Heart right ventricle (tissue), 16 donors: Measurements from ENCODE around the gene TXNRD2. TPM values are rescaled to one million over a fixed set of nuclear protein-coding genes. Genes with fewer than 3 reads are reported as not detected.
A peak's percentile ranks its signal among the peaks of the same experiment; 100 is the strongest.

Experiments used
- ATAC-seq, 8 donors: fragments of 200-7000 bp; cut with Tn5 transposase; one replicate each; pipeline ENCODE4 v1.9.1; 2020; ENCODE audit warnings: mild to moderate bottlenecking in 8 of 8, moderate library complexity in 8 of 8, moderate number of reproducible peaks in 1 of 8
- DNase-seq, 2 donors: peaks; one replicate each; pipeline ENCODE4 v3.0.0-alpha.2; 2020
- H3K27ac ChIP-seq, 10 donors: fragments of 200-600 bp; sonication (generic) in 2 of 10; one replicate each; pipeline versions ENCODE4 v1.5.0 to v1.8.0; 2020 to 2022; ENCODE audit warnings: mild to moderate bottlenecking in 3 of 10
- H3K27me3 ChIP-seq, 7 donors: fragments of 200-600 bp; one replicate each; pipeline ENCODE4 v1.8.0; 2021 to 2022; ENCODE audit warnings: mild to moderate bottlenecking in 2 of 7
- H3K36me3 ChIP-seq, 9 donors: fragments of 200-600 bp; sonication (generic) in 1 of 9; one replicate each; pipeline versions ENCODE4 v1.5.0 to v1.8.0; 2020 to 2022; ENCODE audit warnings: mild to moderate bottlenecking in 2 of 9
- H3K4me1 ChIP-seq, 9 donors: fragments of 200-600 bp; sonication (generic) in 1 of 9; one replicate each; pipeline versions ENCODE4 v1.5.0 to v1.8.0; 2020 to 2022; ENCODE audit warnings: mild to moderate bottlenecking in 4 of 9
- H3K4me3 ChIP-seq, 10 donors: fragments of 200-600 bp; sonication (generic) in 2 of 10; one replicate each; pipeline versions ENCODE4 v1.5.0 to v1.8.0; 2020 to 2022; ENCODE audit warnings: mild to moderate bottlenecking in 7 of 10, moderate library complexity in 2 of 10
- H3K9me3 ChIP-seq, 11 donors: fragments of 200-600 bp in 10 of 11; sonication (generic) in 2 of 11; one replicate each; pipeline versions ENCODE4 v1.5.0 to v1.8.0; 2013 to 2022; ENCODE audit warnings: mild to moderate bottlenecking in 2 of 11, control low read depth in 1 of 11, moderate library complexity in 1 of 11
- CTCF ChIP-seq, 9 donors: fragments of 200-600 bp; sonication (generic) in 2 of 9; IDR thresholded peaks; one replicate each; pipeline versions ENCODE4 v1.5.0 to v1.8.0; 2021 to 2022; ENCODE audit warnings: antibody characterized with exemption in 9 of 9, mild to moderate bottlenecking in 5 of 9, moderate library complexity in 1 of 9
- WGBS, 2 donors: extraction: QIAGEN DNeasy Blood & Tissue Kit; methylation state at CpG; one replicate each; pipeline ENCODE4 v1.1.7; 2013; ENCODE audit warnings: inconsistent platforms in 1 of 2; 5-methylcytosine and 5-hydroxymethylcytosine counted together
- intact Hi-C, 10 donors: fragments of 100-400 bp; cut with DNase I; formaldehyde crosslinking; loops; one replicate each; pipeline versions ENCODE4 v1.11.1 to v1.14.2; 2022
- polyA plus RNA-seq, 2 donors: library from polyadenylated mRNA; stranded (reverse); fragments of 200-250 nt; gene quantifications; one replicate each; pipeline ENCODE4 v1.2.3, GENCODE V29; 2013
- total RNA-seq, 10 donors: library from RNA; stranded (reverse); fragmentation: NEBNext Ultra II Directional in 3 of 10; extraction: Animal tissue kit (Norgen Biotek cat#: 25700) in 3 of 10; gene quantifications; one replicate each; pipeline versions ENCODE4 v1.2.1 to v1.2.4, GENCODE V29; 2021 to 2023
- donor health status: Arrhythmogenic right ventricular cardiomyopathy.
- donor health status: ischemic (EF 13 %, LVEDD 7.1; RV severe dilation, severe dysfunction).
- donor health status: healthy with polysubstance abuse.
- donor health status: DM: no; HTN: yes; CAD: no.
- donor health status: DM: no; HTN: no; CAD: no.
- donor health status: ischemic (EF 25% LVEDD 6.9; RV normal size, moderate dysfunction).
- donor health status: ischemic (EF 25% LVEDD 5.7; RV mildly dilated, moderate dysfunction).
- donor health status: healthy.
- donor health status: DM: yes; HTN: yes; CAD: no.
- donor health status: Ischemic cardiomyopathy.
- donor health status: ischemic (EF 35%, LVEDD 5.7; RV mildly dilated, moderate dysfunction).
- donor health status: nonischemic (EF 11% LVEDD 7.7; RV severe dilation, severe dysfunction).
- donor health status: DM: yes; HTN: yes; CAD: no.
- donor health status: PGD.
- donor health status: ischemic (EF 29% LVEDD 5.4; RV normal size, mild dysfunction).
- donor health status: nonischemic (EF 23%, LVEDD 6.1; RV moderate dilation, normal function).

The TXNRD2 gene
- total and polyA plus RNA-seq, 12 donors = 25.8 to 103 (median 35.0) TPM

- WGBS, 2 donors = 2 to 3% methylated on average over 49 of the region's 49 CpGs
- peaks cover 0 to 36% (median 10%) of the 10 kb centered on the region in 9 donors for H3K36me3 ChIP-seq
- no peaks in the 10 kb centered on the region for H3K9me3 ChIP-seq
- ATAC-seq (peak in 7 of 8 donors; percentile 0 to 15 (median 8)), DNase-seq (peak in 1 of 2 donors; percentile 46)
- intact Hi-C loops = loop anchor here in 1 of 10 donors (5.0 kb wide), 1 partner anchor 52 kb away; no protein-coding TSS in a partner anchor
- H3K4me1 ChIP-seq = peaks cover 18 to 33% (median 27%) of the 10 kb centered on the region in 9 donors
- H3K4me3 ChIP-seq = peak overlapping the region; percentile 69 to 98 (median 95)
- H3K27ac ChIP-seq = peak overlapping the region; percentile 31 to 98 (median 94)
- no peak for TF ChIP-seq CTCF (IDR thresholded peaks at IDR 0.05)
- no peaks in the 10 kb centered on the region for H3K27me3 ChIP-seq
Measured at GRCh38 chr22:19853879-19854777, 87.5 kb downstream of the TXNRD2 start.

- intact Hi-C loops = loop anchor here in 1 of 10 donors (5.0 kb wide), 1 partner anchor 51 kb away; no protein-coding TSS in a partner anchor
- DNase-seq (no peak), ATAC-seq (no peak)
- TF ChIP-seq CTCF (IDR thresholded peaks at IDR 0.05) = no peak
- H3K4me3 ChIP-seq = peak overlapping the region; percentile 69 to 98 (median 95)
- no peaks in the 10 kb centered on the region for H3K27me3 ChIP-seq
- H3K9me3 ChIP-seq = no peaks in the 10 kb centered on the region
- peaks cover 18 to 33% (median 27%) of the 10 kb centered on the region in 9 donors for H3K4me1 ChIP-seq
- 55 to 60% methylated on average over 11 of the region's 11 CpGs for WGBS, 2 donors
- peaks cover 0 to 36% (median 10%) of the 10 kb centered on the region in 9 donors for H3K36me3 ChIP-seq
- H3K27ac ChIP-seq = peak overlapping the region in 5 of 10 donors; percentile 92 to 98 (median 94)
Measured at GRCh38 chr22:19853058-19853878, 88.3 kb downstream of the TXNRD2 start.

- DNase-seq = no peak
- 91 to 93% methylated on average over 12 of the region's 12 CpGs for WGBS, 2 donors
- no peak for TF ChIP-seq CTCF (IDR thresholded peaks at IDR 0.05)
- no peak for ATAC-seq
- Histone ChIP-seq H3K9me3 (peaks cover 0 to 2% (median 0%) of the 10 kb centered on the region in 11 donors), H3K4me3 (no peak overlapping the region), H3K27me3 (no peaks in the 10 kb centered on the region), H3K4me1 (peaks cover 18 to 33% (median 27%) of the 10 kb centered on the region in 9 donors), H3K27ac (no peak overlapping the region), H3K36me3 (peaks cover 0 to 36% (median 10%) of the 10 kb centered on the region in 9 donors)
- intact Hi-C loops = loop anchor here in 1 of 10 donors (5.0 kb wide), 1 partner anchor 50 kb away; no protein-coding TSS in a partner anchor
Measured at GRCh38 chr22:19852177-19852781, 89.3 kb downstream of the TXNRD2 start.
